PFSK-1 (cell line): ENCODE data around the gene MAMDC4.

Experiments used
- FOXP2 ChIP-seq: optimal IDR thresholded peaks from 2 replicates; pipeline ENCODE3; 2011; ENCODE audit warnings: borderline replicate concordance, control low read depth, inconsistent platforms; ENCODE audit not compliant: insufficient read depth; ENCODE audit errors: extremely low read length, extremely low read depth
- POLR2AphosphoS5 ChIP-seq: IDR thresholded peaks from 2 replicates; pipeline ENCODE4 v1.6.1; 2012; ENCODE audit warnings: low read depth, mild to moderate bottlenecking, control low read depth, low read length, moderate library complexity
- SIN3A ChIP-seq: IDR thresholded peaks from 2 replicates; pipeline ENCODE4 v1.6.1; 2012; ENCODE audit warnings: mild to moderate bottlenecking, low read length, moderate library complexity, borderline replicate concordance; ENCODE audit not compliant: insufficient read depth
- TAF1 ChIP-seq: IDR thresholded peaks from 2 replicates; pipeline ENCODE4 v1.6.1; 2012; ENCODE audit warnings: low read length, control low read depth, borderline replicate concordance; ENCODE audit not compliant: insufficient read depth
- TF ChIP-seq, protein P1 (sequence below), 2 experiments: IDR thresholded peaks; 2 replicates each; pipeline versions ENCODE4 v1.6.1 to v1.8.0; 2011 to 2012; ENCODE audit warnings: low read depth in 2 of 2, low read length in 2 of 2, control low read depth in 1 of 2, inconsistent platforms in 1 of 2, mild to moderate bottlenecking in 1 of 2, moderate library complexity in 1 of 2; ENCODE audit not compliant: insufficient read depth in 1 of 2

Gene MAMDC4

DNA sequence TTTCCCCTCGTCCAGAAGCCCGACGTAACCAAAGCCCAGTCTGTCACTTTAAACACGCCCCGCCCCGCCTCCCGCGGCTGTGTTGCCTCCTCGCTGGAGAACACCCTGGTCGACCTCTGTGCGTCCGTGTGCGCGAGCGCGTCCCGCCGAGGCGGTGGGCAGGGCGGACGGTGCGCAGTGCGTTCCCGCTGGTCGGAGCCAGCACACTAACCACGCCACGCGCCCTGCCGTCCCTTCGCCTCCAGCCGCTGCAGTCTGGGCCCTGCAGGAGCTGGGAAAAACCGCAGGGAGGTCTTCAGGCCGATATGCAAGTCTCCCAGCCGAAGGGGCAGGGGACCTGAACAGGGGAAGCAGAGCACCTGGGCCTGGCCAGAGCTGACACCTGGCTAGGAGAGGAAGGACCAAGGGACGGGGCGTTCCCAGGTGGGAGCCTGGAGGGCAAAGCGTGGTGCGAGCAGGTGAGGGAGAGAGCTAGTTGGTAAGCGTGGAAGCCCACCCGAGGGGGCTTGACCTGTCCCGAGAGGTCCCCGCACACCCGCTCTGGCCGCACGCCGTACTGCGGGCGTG lies 4.2 kb upstream of the MAMDC4 start:
- TF ChIP-seq POLR2AphosphoS5, result peak; percentile 61; the same call in 1 of the 2 replicates
- TF ChIP-seq, protein P1, sequence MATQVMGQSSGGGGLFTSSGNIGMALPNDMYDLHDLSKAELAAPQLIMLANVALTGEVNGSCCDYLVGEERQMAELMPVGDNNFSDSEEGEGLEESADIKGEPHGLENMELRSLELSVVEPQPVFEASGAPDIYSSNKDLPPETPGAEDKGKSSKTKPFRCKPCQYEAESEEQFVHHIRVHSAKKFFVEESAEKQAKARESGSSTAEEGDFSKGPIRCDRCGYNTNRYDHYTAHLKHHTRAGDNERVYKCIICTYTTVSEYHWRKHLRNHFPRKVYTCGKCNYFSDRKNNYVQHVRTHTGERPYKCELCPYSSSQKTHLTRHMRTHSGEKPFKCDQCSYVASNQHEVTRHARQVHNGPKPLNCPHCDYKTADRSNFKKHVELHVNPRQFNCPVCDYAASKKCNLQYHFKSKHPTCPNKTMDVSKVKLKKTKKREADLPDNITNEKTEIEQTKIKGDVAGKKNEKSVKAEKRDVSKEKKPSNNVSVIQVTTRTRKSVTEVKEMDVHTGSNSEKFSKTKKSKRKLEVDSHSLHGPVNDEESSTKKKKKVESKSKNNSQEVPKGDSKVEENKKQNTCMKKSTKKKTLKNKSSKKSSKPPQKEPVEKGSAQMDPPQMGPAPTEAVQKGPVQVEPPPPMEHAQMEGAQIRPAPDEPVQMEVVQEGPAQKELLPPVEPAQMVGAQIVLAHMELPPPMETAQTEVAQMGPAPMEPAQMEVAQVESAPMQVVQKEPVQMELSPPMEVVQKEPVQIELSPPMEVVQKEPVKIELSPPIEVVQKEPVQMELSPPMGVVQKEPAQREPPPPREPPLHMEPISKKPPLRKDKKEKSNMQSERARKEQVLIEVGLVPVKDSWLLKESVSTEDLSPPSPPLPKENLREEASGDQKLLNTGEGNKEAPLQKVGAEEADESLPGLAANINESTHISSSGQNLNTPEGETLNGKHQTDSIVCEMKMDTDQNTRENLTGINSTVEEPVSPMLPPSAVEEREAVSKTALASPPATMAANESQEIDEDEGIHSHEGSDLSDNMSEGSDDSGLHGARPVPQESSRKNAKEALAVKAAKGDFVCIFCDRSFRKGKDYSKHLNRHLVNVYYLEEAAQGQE (IDR thresholded peaks at IDR 0.05; ENCODE audit: insufficient read depth in 1 of 2, low read depth in 2 of 2, low read length in 2 of 2), result no peak

DNA sequence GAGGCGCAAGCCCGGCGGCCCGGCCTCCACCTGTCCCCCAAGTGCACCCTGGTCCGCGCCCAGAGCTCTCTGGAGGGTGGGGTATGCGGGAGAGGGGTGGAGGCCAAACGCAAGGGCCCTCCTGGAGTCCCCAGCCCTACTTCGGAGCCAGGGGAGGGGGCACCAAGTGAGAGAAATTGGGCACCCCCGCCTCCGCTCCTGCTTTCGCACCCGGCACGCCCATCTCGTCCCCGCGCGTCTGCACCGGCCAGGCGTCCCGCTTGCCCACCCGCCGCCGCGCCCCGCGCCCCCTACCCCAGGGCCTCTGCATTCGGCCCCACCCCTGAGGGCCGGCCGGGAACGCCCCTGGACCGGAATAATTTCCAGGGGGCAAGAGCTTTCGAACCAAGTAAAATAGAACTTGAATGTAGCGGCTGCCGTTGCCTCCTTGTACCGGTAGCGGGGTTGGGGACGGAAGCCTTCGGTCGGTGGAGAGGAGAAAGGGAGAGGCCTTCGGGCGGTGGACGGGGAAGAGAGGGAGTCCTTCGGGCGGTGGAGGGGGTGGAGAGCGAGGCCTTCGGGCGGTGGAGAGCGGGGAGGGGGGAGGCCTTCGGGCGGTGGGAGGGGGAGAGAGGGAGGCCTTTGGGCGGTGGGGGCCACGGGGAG lies 3.6 kb upstream of the MAMDC4 start:
- TF ChIP-seq, protein P1 (IDR thresholded peaks at IDR 0.05; ENCODE audit: insufficient read depth in 1 of 2, low read depth in 2 of 2, low read length in 2 of 2), result no peak
- TF ChIP-seq FOXP2 (no peak), SIN3A (no peak), TAF1 (no peak), POLR2AphosphoS5 (no peak)

DNA sequence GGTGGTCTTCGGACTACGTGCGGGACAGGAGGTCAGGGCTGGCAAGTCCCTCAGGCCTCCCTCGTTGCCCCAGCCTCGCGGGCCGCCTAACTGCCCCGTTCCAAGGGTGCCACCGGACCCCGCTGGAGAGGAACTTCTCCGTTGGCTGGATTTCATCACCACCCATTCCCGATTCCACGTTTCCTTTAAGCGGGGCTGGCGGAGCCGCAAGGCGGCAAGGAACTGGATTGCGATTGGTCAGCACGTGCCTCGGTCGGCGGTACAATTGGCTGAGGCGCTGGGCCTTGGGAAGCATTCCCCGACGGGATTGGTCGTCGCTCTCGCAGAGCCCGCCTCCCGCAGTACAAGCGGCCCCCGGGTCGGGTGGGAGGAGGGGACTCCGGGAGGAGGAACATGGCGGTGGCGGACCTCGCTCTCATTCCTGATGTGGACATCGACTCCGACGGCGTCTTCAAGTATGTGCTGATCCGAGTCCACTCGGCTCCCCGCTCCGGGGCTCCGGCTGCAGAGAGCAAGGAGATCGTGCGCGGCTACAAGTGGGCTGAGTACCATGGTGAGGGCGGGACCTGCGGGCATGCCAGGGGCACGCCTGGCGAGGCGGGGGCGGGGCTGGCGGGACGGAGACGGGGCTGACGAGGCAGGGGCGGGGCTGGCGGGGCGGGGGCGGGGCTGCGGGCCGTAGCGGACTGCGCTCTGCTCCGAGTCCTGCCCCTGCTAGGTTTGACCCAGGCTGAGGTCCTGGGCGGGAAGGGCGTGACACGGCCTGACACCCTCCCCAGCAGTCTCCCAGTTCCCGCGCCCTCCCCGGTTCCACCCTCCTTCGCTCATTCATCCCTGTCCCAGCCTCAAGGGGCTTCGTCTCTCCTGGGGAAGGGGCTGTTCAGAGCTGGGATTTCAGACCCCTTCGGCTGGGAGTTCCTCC lies 2.8 kb upstream of the MAMDC4 start, which contains the start of gene PHPT1:
PHPT1 (plus strand) TSS at position 372 of the 922 bp plus-strand sequence; CDS start at position 394, 22 bp downstream.
- TF ChIP-seq FOXP2, result no peak
- TF ChIP-seq TAF1, result peak; percentile 9; the same call in 1 of the 2 replicates
- TF ChIP-seq, protein P1 (IDR thresholded peaks at IDR 0.05; ENCODE audit: insufficient read depth in 1 of 2, low read depth in 2 of 2, low read length in 2 of 2), result no peak
- peak; percentile 66; the same call in 1 of the 2 replicates for TF ChIP-seq SIN3A
- peak; percentile 86 for TF ChIP-seq POLR2AphosphoS5

DNA sequence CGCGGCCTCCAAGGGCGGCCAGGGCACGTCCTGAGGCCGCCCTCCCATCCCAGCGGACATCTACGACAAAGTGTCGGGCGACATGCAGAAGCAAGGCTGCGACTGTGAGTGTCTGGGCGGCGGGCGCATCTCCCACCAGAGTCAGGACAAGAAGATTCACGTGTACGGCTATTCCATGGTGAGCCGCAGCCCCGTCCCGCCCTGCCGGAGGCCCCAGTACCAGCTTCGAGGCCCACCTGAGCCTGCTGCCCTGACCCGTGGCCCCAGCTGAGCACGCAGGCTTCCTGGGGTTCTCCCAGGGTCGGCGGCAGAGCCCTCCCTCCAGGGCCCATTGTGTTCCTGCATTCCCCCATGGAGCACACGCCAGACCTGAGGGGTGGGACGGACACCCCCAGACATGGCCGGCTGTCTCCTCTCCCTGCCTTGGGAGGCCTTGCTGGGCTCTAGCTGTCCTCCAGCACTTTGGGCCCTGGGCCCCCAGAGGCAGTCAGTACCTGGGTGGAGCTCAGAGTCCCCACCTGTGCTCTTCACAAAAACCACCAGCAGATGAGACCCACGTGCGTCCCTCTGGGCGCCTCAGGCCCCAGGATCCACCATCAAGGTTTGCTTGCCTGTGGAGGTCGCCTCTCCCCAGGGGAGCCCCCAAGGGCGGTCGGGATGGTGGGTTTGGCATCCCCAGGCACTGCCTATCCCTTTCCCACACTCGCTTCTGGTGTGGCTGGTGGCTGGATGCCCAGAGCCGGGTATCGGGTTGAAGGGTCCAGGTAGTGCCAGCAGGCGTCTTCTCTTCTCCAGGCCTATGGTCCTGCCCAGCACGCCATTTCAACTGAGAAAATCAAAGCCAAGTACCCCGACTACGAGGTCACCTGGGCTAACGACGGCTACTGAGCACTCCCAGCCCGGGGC lies 1.9 kb upstream of the MAMDC4 start:
- TF ChIP-seq FOXP2 (no peak), SIN3A (no peak), TAF1 (no peak), POLR2AphosphoS5 (no peak)
- TF ChIP-seq, protein P1 (IDR thresholded peaks at IDR 0.05; ENCODE audit: insufficient read depth in 1 of 2, low read depth in 2 of 2, low read length in 2 of 2), result no peak
